Stimulated activated CD8-positive, alpha-beta memory T cell treated with anti-CD3 and anti-CD28 coated beads, Interleukin-7, amount 100 ng/mL, for 1 hour (primary cell): ENCODE results near the gene LRRTM4.
"Not testable (repeated sequence)": the region's sequence is repeated elsewhere in the genome, so short reads cannot be mapped to it uniquely, and the experiment has no call there.

Source experiments
- DNase-seq, 2 donors: peaks; one replicate each; pipeline ENCODE4 v3.0.0-alpha.2; 2020; ENCODE audit warnings: low read depth in 2 of 2

LRRTM4 gene

DNA sequence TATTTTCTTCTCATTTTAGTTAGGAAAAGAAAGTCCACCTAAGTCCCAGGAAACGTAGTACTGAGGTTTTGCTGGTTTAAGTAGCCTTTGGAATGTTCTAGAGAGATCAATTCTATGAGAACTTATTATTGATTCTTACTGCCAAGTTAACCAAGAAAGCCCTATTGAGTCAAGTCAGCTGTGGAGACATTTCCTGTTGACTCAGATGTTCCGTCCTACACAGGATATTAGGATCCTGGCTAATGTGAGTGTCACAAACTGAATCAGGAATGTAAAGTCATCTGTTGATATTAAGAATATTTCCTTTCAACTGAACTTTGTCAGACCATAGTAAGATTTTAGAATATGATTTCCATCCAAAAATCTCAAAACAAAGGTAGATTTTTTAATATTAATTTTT lies 654.3 kb downstream of the LRRTM4 start:
- no peak for DNase-seq

- DNase-seq: no peak
These were observed 655.7 kb downstream of the LRRTM4 start for GRCh38 chr2:76866464-76866863.

- no peak for DNase-seq
These were observed 659.3 kb downstream of the LRRTM4 start for GRCh38 chr2:76862901-76863300.

- no peak for DNase-seq
These were observed 660.5 kb downstream of the LRRTM4 start for GRCh38 chr2:76861708-76862107.

DNA sequence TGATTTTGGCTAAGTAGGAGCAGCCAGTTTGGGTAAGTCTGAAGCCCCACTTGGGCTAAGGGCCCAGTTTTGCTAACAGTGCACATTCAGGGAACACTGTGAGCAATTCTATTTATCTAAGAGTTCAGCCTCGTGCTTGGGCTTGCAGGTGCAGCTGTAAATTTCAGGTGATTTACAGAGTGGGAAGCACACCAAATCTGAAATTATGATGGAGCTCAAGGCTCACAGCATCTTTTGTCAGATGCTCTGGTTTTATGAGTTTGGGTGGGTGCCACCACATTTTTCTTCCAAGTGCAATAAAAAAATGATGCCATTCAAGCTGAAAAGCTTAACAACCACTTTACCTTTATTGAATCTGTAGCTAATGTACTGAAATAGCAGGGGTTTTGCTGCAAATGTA lies 671.2 kb downstream of the LRRTM4 start:
- DNase-seq: no peak

- no peak for DNase-seq
These were observed 673.1 kb downstream of the LRRTM4 start for GRCh38 chr2:76849086-76849485.

DNA sequence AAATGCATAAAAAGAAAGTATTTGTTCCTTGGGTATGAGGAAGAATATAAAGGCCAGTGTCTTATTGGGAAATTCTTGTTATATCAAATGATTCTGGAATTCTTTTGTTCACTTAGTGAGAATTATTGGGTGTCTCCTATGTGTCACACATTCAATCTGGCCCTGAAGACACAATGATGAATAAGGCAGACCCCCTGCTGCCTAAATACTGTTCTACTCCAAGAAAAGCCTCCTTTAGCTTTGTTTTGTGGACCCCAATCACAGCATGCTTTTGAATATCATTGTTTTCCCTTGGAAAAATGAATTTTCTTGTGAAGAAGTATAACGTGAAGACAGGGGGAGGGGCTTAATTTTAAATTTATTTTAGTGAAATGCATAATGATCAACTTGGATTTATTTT lies 682.4 kb downstream of the LRRTM4 start:
- no peak for DNase-seq

- DNase-seq: no peak
These were observed 692.6 kb downstream of the LRRTM4 start for GRCh38 chr2:76829374-76830234.

DNA sequence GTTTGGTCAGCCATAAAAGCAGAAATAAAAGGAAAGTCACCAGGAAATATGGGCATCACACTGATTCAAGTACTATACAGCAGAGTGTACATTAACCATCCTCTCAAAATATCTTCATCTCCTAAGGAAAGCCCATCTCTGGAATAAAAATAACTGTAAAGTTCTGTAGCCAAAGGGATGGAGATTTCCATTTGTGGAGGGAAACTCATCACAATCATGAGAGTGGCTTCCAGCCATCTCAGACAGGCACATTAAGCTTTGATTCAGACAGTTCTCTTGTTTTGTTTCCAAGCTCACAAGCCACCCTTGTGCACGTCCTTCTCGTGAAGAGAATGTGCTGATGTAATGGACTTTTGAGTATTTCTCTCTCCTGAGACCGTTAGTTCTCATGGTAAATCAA lies 695.5 kb downstream of the LRRTM4 start:
- DNase-seq: no peak

DNA sequence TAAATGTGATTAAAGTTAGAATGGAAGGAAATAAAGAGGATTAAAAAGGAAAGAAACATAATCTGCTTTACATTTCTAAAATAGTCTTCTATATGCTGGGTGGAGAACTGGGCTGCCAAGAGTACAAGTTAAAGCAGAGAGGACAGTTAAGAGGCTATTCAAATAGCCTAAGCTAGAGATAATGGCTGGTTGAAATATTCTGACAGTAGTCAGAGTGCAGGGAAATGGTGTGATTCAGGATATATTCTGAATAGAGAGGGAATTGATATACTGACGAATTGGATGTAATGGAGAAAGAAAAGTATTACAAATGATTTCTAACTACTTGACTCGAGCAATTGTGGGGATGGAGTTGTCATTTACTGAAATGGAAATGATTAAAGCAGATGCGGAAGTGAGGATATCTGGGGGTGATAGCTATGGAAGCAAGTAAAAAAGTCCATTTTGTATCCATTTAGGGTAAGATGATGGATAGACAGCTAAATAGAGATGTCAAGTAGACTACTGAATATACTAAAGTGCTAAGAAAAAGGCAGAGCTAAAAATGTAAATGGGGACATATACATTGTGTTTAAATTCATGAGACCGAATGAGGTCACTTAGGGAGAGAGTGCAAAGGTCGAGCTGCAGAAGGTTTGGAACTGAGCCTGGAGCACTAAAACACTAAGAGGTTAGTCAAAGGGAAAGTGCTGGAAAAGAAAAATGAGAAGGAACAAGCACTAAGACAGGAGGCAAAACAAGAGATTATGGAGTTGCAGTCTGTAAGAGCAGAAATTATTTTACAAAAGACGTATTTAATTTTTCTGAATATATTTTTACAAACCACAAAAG lies 696.8 kb downstream of the LRRTM4 start:
- DNase-seq: no peak

GRCh38 chr2:76821731-76822130 lies 700.4 kb downstream of the LRRTM4 start:
- DNase-seq: no peak

- DNase-seq: no peak
These were observed 709.1 kb downstream of the LRRTM4 start for GRCh38 chr2:76813084-76813483.

- DNase-seq: no peak
These were observed 710.0 kb downstream of the LRRTM4 start for GRCh38 chr2:76812156-76812555.

DNA sequence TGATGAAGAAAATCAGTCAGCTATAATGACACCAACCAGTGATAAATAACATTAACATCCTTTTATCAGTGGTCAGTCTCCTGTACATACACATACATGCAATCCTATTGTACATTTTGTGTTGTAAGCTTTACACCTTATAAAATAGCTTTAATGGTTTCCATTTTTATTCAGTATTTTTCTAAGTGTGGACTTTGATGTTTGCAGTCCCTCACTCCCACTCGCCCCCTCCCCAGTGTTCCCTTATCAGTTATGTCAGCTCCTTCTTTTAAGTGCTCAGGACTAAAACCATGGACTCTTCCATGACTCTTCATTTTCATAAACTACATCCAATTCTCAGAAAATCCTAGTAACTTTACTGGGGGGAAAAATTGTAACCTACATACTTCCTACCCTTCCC lies 713.0 kb downstream of the LRRTM4 start:
- DNase-seq: no peak

DNA sequence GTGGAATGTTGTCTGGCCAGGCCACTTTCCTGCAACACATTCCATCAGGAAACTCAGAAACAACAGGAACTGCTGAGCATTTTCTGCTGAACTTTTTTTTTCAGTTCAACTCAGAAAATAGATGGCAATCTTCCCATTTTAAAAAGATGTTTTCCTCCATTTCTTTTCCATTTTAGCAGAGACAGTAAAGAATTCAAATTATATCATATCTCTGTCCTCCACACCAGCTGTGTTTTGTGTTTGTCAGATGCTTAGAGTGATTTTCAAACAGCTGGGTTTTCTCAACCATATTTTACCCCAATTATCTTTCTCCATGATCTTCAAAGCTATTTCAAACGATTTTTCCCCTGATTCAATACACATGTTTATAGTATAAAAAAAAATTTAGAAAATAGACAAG lies 713.4 kb downstream of the LRRTM4 start:
- DNase-seq: no peak

DNA sequence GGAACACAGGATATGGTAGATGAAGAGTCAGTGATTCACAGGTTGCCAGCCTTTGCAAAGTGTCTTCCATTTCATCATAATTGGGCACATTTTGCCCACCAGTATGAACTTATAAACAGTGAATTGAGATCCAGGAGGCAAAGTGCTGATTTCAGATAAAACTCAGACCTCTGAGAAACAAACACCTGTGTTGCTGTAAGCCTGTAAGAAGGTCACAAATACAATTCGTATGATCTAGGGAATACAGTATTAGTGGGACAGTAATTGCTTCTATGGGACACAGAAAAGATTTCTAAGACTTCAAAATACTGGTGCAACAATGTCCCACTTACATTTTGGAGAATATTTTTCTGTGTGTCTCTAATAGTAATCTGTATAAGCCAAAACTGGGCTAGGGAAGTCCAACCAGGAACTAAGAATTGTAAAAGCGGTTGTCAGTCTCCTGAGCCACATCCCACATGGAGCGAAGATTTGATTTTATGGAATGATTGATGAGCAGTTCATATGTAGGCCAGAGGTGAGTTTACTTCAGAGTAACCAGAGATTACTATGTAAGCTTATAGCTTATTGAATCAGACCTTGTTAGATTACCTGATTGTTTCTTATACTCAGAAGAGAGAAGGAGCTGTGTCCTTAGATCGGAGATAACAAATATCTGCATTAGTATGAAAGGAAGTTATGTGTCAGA lies 728.4 kb downstream of the LRRTM4 start:
- DNase-seq: no peak

DNA sequence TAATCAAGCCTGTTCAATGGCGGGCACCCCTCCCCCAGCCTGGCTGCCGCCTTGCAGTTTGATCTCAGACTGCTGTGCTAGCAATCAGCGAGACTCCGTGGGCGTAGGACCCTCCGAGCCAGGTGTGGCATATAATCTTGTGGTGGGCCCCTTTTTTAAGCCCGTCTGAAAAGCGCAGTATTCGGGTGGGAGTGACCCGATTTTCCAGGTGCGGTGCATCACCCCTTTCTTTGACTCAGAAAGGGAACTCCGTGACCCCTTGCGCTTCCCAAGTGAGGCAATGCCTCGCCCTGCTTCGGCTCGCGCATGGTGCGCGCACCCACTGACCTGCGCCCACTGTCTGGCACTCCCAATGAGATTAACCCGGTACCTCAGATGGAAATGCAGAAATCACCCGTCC lies 740.9 kb downstream of the LRRTM4 start:
- not testable (repeated sequence) for DNase-seq

DNA sequence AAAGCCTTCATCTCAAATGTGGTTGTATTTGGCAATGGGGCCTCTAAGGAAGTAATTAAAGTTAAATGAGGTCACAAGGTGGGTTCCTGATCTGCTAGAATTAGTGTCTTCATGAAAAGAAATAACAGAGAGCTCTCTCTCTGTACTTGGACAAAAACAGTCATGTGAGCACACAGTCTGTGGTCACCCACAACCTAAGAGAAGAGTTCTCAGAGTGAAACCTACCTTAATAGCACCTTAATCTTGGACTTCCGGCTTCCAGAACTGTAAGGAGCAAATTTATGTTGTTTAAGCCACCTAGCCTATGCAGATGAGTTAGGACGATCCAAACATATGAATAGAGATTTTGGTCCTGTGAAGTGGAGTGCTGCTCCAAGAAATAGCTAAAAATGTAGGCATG lies 758.9 kb downstream of the LRRTM4 start:
- DNase-seq: no peak

DNA sequence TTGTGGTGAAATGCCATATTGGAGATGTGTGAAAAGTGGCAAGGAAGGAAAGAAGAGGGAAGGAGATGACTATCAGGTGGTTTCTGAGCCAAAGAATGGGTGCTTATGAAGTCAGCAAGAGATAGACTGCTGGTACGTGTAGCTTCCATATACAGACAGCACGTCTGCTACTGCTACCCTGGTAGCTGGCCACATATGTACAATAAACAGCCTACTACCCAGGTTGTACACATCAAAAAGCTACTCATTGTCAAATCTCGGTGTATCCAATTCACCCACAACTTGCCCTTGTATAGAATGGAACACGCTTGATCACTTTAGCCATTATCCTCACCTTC lies 761.8 kb downstream of the LRRTM4 start:
- DNase-seq: no peak

- no peak for DNase-seq
These were observed 762.4 kb downstream of the LRRTM4 start for GRCh38 chr2:76759634-76760366.

DNA sequence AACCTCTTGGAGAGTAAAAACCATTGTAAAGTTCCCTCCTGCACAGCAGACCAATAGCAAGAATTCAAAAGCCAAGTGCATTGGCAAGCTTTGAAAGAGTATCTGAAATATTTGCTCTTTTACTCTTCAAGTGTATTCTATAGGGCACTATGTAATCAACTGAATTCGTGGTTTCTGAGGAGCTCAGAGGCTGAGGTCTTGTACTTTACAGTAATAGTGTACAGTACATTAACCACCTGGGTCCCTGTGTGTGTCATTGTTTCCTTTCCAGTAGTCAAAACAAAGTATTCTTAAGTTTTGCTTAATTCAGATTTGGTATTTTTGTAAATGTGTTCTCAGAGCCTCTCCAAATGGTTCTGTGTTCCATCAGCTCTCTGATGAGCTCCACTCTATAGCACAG lies 769.7 kb downstream of the LRRTM4 start:
- DNase-seq: no peak

- no peak for DNase-seq
These were observed 772.3 kb downstream of the LRRTM4 start for GRCh38 chr2:76749858-76750257.
